ENCODE measurements around the gene OCA2. TPM values are rescaled to one million over a fixed set of nuclear protein-coding genes. Genes with fewer than 3 reads are reported as not detected.

The OCA2 gene
- total RNA-seq, 2 experiments from 2014 or later: not detected

GRCh38 chr15:27826411-27826810 is 272.7 kb downstream of the OCA2 start:
- Mint-ChIP-seq H3K9me3 (no peaks in the 10 kb centered on the region), H3K4me3 (no peak overlapping the region), H3K27ac (no peak overlapping the region), H3K4me1 (no peaks in the 10 kb centered on the region), H3K36me3 (ENCODE audit: low read depth) (no peaks in the 10 kb centered on the region), H3K27me3 (no peaks in the 10 kb centered on the region)
- no peak for DNase-seq
- ChIA-PET CTCF (no interaction called here), POLR2A (no interaction called here)

DNA sequence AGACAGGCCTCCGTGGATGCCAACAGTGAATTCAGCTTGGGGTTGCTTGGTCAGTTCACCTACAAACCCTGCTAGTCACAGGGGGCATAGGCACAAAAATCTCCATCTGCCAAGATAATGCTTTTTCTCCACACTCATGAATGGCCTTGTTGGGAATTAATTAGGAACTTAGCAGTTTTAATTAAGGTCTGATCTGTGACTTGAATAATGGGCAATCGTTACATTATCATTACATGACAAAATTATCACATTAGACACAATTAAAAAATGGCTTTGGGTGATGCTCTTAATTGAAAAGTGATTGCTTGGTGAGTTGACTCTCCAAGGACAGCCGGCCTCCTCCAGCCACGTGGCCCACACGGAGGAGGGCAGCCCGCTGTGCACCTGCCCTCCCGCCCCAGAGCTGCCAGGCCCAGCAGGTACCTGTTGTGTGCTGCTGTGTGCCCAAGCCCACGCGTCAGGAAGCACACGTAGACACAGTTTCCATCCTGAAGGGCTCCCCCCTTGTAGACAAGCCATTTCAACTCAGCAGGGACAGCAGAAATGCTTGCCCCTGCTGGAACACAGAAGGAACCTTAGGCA is 274.2 kb downstream of the OCA2 start:
- Mint-ChIP-seq H3K4me1 (no peaks in the 10 kb centered on the region), H3K27me3 (no peaks in the 10 kb centered on the region), H3K9me3 (no peaks in the 10 kb centered on the region), H3K27ac (no peak overlapping the region), H3K4me3 (no peak overlapping the region), H3K36me3 (ENCODE audit: low read depth) (no peaks in the 10 kb centered on the region)
- ChIA-PET CTCF (no interaction called here), POLR2A (no interaction called here)
- DNase-seq: no peak

GRCh38 chr15:27821273-27821672 is 277.8 kb downstream of the OCA2 start:
- POLR2A ChIA-PET: no interaction called here

GRCh38 chr15:27820722-27821121 is 278.4 kb downstream of the OCA2 start:
- CTCF ChIA-PET: no interaction called here
- H3K27me3 Mint-ChIP-seq: no peaks in the 10 kb centered on the region
- POLR2A ChIA-PET: no interaction called here
- peaks cover 17% of the 10 kb centered on the region for H3K9me3 Mint-ChIP-seq
- H3K4me1 Mint-ChIP-seq: no peaks in the 10 kb centered on the region
- no peak overlapping the region for H3K27ac Mint-ChIP-seq
- no peaks in the 10 kb centered on the region for H3K36me3 Mint-ChIP-seq (ENCODE audit: low read depth)
- DNase-seq: no peak
- no peak overlapping the region for H3K4me3 Mint-ChIP-seq

More at GRCh38 chr15:27821273-27821672, 277.8 kb downstream of the OCA2 start:
- no peaks in the 10 kb centered on the region for H3K27me3 Mint-ChIP-seq
- CTCF ChIA-PET: no interaction called here
- peaks cover 17% of the 10 kb centered on the region for H3K9me3 Mint-ChIP-seq
- H3K27ac Mint-ChIP-seq: no peak overlapping the region
- H3K4me1 Mint-ChIP-seq: no peaks in the 10 kb centered on the region
- no peaks in the 10 kb centered on the region for H3K36me3 Mint-ChIP-seq (ENCODE audit: low read depth)
- no peak overlapping the region for H3K4me3 Mint-ChIP-seq
- no peak for DNase-seq

DNA sequence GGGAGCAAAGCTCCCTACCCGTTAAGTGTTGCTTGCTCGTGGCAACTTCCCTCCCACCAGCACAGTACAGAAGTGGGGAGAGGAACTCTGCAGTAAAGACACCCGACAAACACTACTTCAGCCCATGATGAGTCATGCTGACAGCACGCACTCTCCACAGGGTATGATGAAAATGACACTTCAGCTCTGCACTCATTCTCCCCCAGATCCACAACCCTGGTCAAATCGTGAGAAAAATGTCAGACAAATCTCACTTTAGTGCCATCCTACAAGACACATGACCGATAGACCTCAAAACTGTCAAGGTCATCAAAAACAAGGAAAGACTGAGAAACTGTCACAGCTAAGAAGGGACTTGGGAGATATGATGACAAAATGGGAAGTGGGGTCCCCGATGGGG is 278.9 kb downstream of the OCA2 start:
- Mint-ChIP-seq H3K4me1 (no peaks in the 10 kb centered on the region), H3K4me3 (no peak overlapping the region), H3K36me3 (ENCODE audit: low read depth) (no peaks in the 10 kb centered on the region), H3K27me3 (no peaks in the 10 kb centered on the region), H3K27ac (no peak overlapping the region), H3K9me3 (peaks cover 17% of the 10 kb centered on the region)
- DNase-seq: no peak
- ChIA-PET CTCF (no interaction called here), POLR2A (no interaction called here)

DNA sequence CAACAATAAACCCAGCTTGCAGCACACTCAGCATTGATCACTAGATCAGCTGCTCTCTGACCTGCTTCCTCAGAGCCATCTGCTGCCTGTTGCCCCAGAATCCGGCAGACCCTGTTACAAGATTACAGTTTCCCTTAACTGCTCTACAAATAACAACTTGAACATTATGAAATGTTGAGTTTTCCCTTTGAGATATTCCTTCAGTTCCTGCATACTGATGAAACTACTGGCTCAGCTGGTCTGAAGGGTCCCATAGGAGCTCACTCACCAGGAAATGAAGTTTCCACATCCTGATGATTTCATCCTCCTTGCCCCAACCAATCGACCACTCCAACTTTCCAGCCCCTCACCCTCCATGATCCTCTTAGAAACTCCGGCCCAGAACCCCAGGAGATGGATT is 281.9 kb downstream of the OCA2 start:
- POLR2A ChIA-PET: no interaction called here
- no peaks in the 10 kb centered on the region for H3K4me1 Mint-ChIP-seq
- no peak overlapping the region for H3K4me3 Mint-ChIP-seq
- no peaks in the 10 kb centered on the region for H3K27me3 Mint-ChIP-seq
- H3K36me3 Mint-ChIP-seq (ENCODE audit: low read depth): no peaks in the 10 kb centered on the region
- peaks cover 17% of the 10 kb centered on the region for H3K9me3 Mint-ChIP-seq
- no peak for DNase-seq
- H3K27ac Mint-ChIP-seq: no peak overlapping the region
- CTCF ChIA-PET: no interaction called here

- peaks cover 17% of the 10 kb centered on the region for H3K9me3 Mint-ChIP-seq
- no peak overlapping the region for H3K27ac Mint-ChIP-seq
- no peaks in the 10 kb centered on the region for H3K4me1 Mint-ChIP-seq
- H3K36me3 Mint-ChIP-seq (ENCODE audit: low read depth): no peaks in the 10 kb centered on the region
- ChIA-PET CTCF (no interaction called here), POLR2A (no interaction called here)
- H3K4me3 Mint-ChIP-seq: no peak overlapping the region
- H3K27me3 Mint-ChIP-seq: no peaks in the 10 kb centered on the region
- no peak for DNase-seq
Observed at GRCh38 chr15:27816790-27817189, 282.3 kb downstream of the OCA2 start.

- ChIA-PET POLR2A (no interaction called here), CTCF (no interaction called here)
- no peak overlapping the region for H3K4me3 Mint-ChIP-seq
- H3K27me3 Mint-ChIP-seq: no peaks in the 10 kb centered on the region
- H3K4me1 Mint-ChIP-seq: no peaks in the 10 kb centered on the region
- no peak overlapping the region for H3K27ac Mint-ChIP-seq
- no peak for DNase-seq
- H3K36me3 Mint-ChIP-seq (ENCODE audit: low read depth): no peaks in the 10 kb centered on the region
- H3K9me3 Mint-ChIP-seq: peaks cover 19% of the 10 kb centered on the region
Observed at GRCh38 chr15:27815035-27815434, 284.1 kb downstream of the OCA2 start.

DNA sequence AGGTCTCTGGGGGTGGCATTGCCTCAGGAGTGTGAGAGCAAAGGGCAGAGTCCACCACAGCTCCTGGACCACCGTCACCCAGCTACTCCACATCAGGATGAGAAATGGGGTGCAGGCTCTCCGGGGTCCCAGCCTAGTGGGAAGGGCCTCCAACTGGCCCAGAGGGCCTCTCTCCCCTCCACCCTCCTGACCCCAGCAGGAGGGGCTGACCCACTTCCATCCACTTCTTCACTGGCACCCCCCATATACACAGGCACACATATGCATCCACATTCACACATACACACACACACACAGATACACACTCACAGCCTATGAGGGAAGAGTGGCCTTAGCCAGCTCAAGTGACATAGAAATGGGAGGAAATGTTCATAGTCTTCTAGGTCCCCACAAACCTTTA is 286.0 kb downstream of the OCA2 start:
- Mint-ChIP-seq H3K27me3 (no peaks in the 10 kb centered on the region), H3K4me1 (no peaks in the 10 kb centered on the region), H3K27ac (no peak overlapping the region), H3K4me3 (no peak overlapping the region), H3K36me3 (ENCODE audit: low read depth) (no peaks in the 10 kb centered on the region), H3K9me3 (peaks cover 22% of the 10 kb centered on the region)
- DNase-seq: no peak
- CTCF ChIA-PET: no interaction called here
- POLR2A ChIA-PET: no interaction called here

DNA sequence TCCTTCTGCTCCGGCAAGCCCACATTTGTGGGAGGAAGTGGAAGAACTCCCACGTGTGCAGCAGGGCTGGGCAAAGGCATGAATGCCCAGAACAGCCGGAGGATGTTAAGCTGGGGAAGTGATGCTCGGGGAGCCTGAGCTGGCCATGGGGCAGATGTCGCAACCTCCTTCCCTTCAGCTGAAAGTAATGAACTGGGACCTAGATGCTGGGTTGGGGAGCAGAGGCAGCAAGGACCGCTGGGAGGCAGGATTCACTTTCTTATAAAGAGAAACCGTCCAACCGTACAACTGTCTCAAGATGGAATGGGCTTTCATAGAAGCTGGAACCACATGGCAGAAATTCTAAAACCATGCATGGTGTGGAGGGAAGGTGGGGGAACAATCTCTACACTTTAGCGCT is 290.9 kb downstream of the OCA2 start:
- ChIA-PET POLR2A (no interaction called here), CTCF (no interaction called here)
- Mint-ChIP-seq H3K4me1 (no peaks in the 10 kb centered on the region), H3K27ac (no peak overlapping the region), H3K36me3 (ENCODE audit: low read depth) (no peaks in the 10 kb centered on the region), H3K9me3 (peaks cover 19% of the 10 kb centered on the region), H3K27me3 (no peaks in the 10 kb centered on the region), H3K4me3 (no peak overlapping the region)
- DNase-seq: no peak

- Mint-ChIP-seq H3K27me3 (no peaks in the 10 kb centered on the region), H3K4me3 (no peak overlapping the region), H3K4me1 (no peaks in the 10 kb centered on the region), H3K9me3 (peaks cover 19% of the 10 kb centered on the region), H3K27ac (peak overlapping the region; percentile 11), H3K36me3 (ENCODE audit: low read depth) (no peaks in the 10 kb centered on the region)
- DNase-seq: no peak
- POLR2A ChIA-PET: no interaction called here
- CTCF ChIA-PET: no interaction called here
Observed at GRCh38 chr15:27807335-27807734, 291.8 kb downstream of the OCA2 start.

GRCh38 chr15:27806396-27806795 is 292.7 kb downstream of the OCA2 start:
- Mint-ChIP-seq H3K27me3 (no peaks in the 10 kb centered on the region), H3K27ac (no peak overlapping the region), H3K9me3 (peaks cover 19% of the 10 kb centered on the region), H3K4me1 (no peaks in the 10 kb centered on the region), H3K36me3 (ENCODE audit: low read depth) (no peaks in the 10 kb centered on the region), H3K4me3 (no peak overlapping the region)
- ChIA-PET CTCF (no interaction called here), POLR2A (no interaction called here)
- DNase-seq: no peak

DNA sequence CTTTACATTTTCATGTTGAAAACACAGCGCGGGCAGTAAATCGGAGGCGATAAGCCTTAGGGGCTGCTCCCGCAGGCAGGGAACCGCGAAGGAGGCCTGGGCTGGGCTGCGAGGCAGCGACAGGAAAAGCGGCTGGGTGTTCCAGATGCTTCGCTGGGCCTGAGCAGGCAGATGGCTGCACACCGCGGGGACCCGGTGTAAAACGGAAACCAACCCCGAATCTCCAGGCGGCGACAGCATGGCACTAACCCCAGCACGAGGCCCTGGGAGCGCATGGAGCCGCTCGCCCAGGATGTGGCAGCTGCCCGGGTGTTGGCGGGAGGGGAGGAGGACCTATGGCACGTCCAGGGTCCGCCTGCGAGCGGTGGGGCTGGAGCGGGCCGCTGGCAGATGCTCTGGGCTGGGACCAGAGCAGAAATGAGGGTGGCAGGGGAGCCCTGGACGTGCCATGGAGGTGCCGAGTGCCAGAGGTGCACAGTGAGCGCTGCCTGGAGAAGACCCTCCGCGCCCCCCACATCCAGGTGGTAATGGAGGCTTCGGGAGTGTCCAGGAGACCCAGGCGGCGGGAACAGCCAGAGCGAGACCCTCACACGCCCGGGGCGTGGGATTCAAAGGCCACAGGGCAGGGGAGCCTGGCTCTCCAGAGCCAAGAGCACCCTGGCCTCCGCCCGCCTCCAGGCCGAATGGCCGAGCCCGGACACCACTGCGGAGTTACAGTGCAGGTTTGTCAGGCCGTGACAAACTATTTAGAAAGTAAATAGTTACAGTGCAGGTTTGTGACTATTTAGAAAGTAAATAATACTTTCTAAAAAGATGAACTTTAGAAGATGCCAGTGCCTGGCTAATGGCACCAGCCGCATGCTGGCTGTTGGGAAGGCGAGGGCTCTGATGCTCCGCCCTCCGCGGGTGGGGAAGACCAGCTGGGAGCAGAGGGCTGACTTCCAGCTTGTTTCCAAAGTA is 293.6 kb downstream of the OCA2 start:
- no peak overlapping the region for H3K4me3 Mint-ChIP-seq

More for the DNA sequence above, 293.6 kb downstream of the OCA2 start:
- no peak for DNase-seq
- H3K36me3 Mint-ChIP-seq (ENCODE audit: low read depth): no peaks in the 10 kb centered on the region
- CTCF ChIA-PET: no interaction called here
- H3K27ac Mint-ChIP-seq: no peak overlapping the region
- H3K4me1 Mint-ChIP-seq: no peaks in the 10 kb centered on the region
- POLR2A ChIA-PET: no interaction called here
- H3K9me3 Mint-ChIP-seq: peaks cover 17% of the 10 kb centered on the region
- no peaks in the 10 kb centered on the region for H3K27me3 Mint-ChIP-seq
